Mesenchymal stem cell (in vitro differentiated cells and primary cell): ENCODE results near the gene ZNF207.

Experiments
- DNase-seq: peaks from one replicate; pipeline ENCODE4 v3.0.0-alpha.2; 2013
- H2AFZ ChIP-seq: one replicate; pipeline ENCODE4 v1.6.1; 2013; ENCODE audit warnings: low read depth, mild to moderate bottlenecking, control low read depth, inconsistent platforms, low read length, moderate library complexity
- H2AK5ac ChIP-seq: 2 replicates; pipeline ENCODE4 v1.6.1; 2013; ENCODE audit warnings: low read length, moderate library complexity, mild to moderate bottlenecking, inconsistent platforms; ENCODE audit not compliant: severe bottlenecking
- H2BK120ac ChIP-seq: one replicate; pipeline ENCODE4 v1.6.1; 2013; ENCODE audit warnings: low read depth, mild to moderate bottlenecking, inconsistent platforms, low read length, moderate library complexity
- H2BK12ac ChIP-seq, 2 experiments: one replicate each; pipeline ENCODE4 v1.6.1; 2013; ENCODE audit warnings: inconsistent platforms in 2 of 2, low read length in 2 of 2, mild to moderate bottlenecking in 2 of 2, moderate library complexity in 2 of 2, control low read depth in 1 of 2
- H2BK15ac ChIP-seq: one replicate; pipeline ENCODE4 v1.6.1; 2013; ENCODE audit warnings: mild to moderate bottlenecking, low read depth, inconsistent platforms; ENCODE audit not compliant: poor library complexity, severe bottlenecking
- H2BK5ac ChIP-seq: 2 replicates; pipeline ENCODE4 v1.6.1; 2013; ENCODE audit warnings: low read depth, mild to moderate bottlenecking, low read length, control low read depth, inconsistent platforms; ENCODE audit not compliant: poor library complexity, severe bottlenecking
- H3K14ac ChIP-seq, 2 experiments: one replicate each; pipeline ENCODE4 v1.6.1; 2013; ENCODE audit warnings: inconsistent platforms in 2 of 2, low read length in 2 of 2, control low read depth in 1 of 2, mild to moderate bottlenecking in 1 of 2, moderate library complexity in 1 of 2
- H3K18ac ChIP-seq, 2 experiments: one replicate each; pipeline ENCODE4 v1.6.1; 2013; ENCODE audit warnings: inconsistent platforms in 2 of 2, low read length in 2 of 2, control low read depth in 1 of 2, low read depth in 1 of 2, mild to moderate bottlenecking in 1 of 2
- H3K23ac ChIP-seq, 2 experiments: one replicate each; pipeline ENCODE4 v1.6.1; 2013; ENCODE audit warnings: inconsistent platforms in 2 of 2, low read length in 2 of 2, mild to moderate bottlenecking in 2 of 2, moderate library complexity in 2 of 2, control low read depth in 1 of 2
- H3K27ac ChIP-seq: 2 replicates; pipeline ENCODE4 v1.5.1; 2013; ENCODE audit warnings: mild to moderate bottlenecking, moderate library complexity, low read length, control low read depth, inconsistent platforms; ENCODE audit not compliant: poor library complexity, severe bottlenecking
- H3K27me3 ChIP-seq, 2 experiments: 2 replicates each; pipeline versions ENCODE4 v1.6.1 to v1.7.0; 2013; ENCODE audit warnings: low read length in 2 of 2, mild to moderate bottlenecking in 2 of 2, moderate library complexity in 2 of 2, control low read depth in 1 of 2, inconsistent platforms in 1 of 2; ENCODE audit not compliant: control insufficient read depth in 1 of 2, insufficient read depth in 1 of 2
- H3K36me3 ChIP-seq, 2 experiments: 2 replicates each; pipeline versions ENCODE4 v1.6.1 to v1.7.0; 2013; ENCODE audit warnings: low read length in 2 of 2, control low read depth in 1 of 2, inconsistent platforms in 1 of 2, low read depth in 1 of 2, mild to moderate bottlenecking in 1 of 2; ENCODE audit not compliant: insufficient read depth in 2 of 2, control insufficient read depth in 1 of 2
- H3K4ac ChIP-seq, 2 experiments: one replicate each; pipeline ENCODE4 v1.6.1; 2013; ENCODE audit warnings: inconsistent platforms in 2 of 2, low read length in 2 of 2, mild to moderate bottlenecking in 2 of 2, moderate library complexity in 2 of 2, control low read depth in 1 of 2, low read depth in 1 of 2
- H3K4me1 ChIP-seq: 2 replicates; pipeline ENCODE4 v1.6.1; 2013; ENCODE audit warnings: low read depth, low read length, control low read depth; ENCODE audit not compliant: control insufficient read depth, insufficient read depth
- H3K4me2 ChIP-seq: 2 replicates; pipeline ENCODE4 v1.6.1; 2013; ENCODE audit warnings: low read length, mild to moderate bottlenecking, inconsistent platforms; ENCODE audit not compliant: poor library complexity, severe bottlenecking
- H3K4me3 ChIP-seq, 2 experiments: 2 replicates each; pipeline versions ENCODE4 v1.5.1 to v1.7.0; 2013; ENCODE audit warnings: low read length in 2 of 2, mild to moderate bottlenecking in 2 of 2, control low read depth in 1 of 2, low read depth in 1 of 2; ENCODE audit not compliant: insufficient read depth in 1 of 2
- H3K79me1 ChIP-seq: replicated peaks from 2 replicates; pipeline ENCODE4 v1.6.1; 2013; ENCODE audit warnings: mild to moderate bottlenecking, control low read depth, low read length, inconsistent platforms; ENCODE audit not compliant: poor library complexity, severe bottlenecking
- H3K9ac ChIP-seq: 2 replicates; pipeline ENCODE4 v1.7.0; 2013; ENCODE audit warnings: mild to moderate bottlenecking, low read length, moderate library complexity
- H3K9me3 ChIP-seq: 2 replicates; pipeline ENCODE4 v1.7.0; 2013; ENCODE audit warnings: mild to moderate bottlenecking, low read length; ENCODE audit not compliant: control insufficient read depth
- H4K8ac ChIP-seq: one replicate; pipeline ENCODE4 v1.6.1; 2013; ENCODE audit warnings: inconsistent platforms, mild to moderate bottlenecking, low read length, moderate library complexity
- H4K91ac ChIP-seq: one replicate; pipeline ENCODE4 v1.6.1; 2013; ENCODE audit warnings: mild to moderate bottlenecking, low read length, inconsistent platforms
- WGBS: methylation state at CpG from one replicate; pipeline ENCODE4 v1.1.7; 2013; ENCODE audit warnings: mixed read lengths; 5-methylcytosine and 5-hydroxymethylcytosine counted together

Gene ZNF207

DNA sequence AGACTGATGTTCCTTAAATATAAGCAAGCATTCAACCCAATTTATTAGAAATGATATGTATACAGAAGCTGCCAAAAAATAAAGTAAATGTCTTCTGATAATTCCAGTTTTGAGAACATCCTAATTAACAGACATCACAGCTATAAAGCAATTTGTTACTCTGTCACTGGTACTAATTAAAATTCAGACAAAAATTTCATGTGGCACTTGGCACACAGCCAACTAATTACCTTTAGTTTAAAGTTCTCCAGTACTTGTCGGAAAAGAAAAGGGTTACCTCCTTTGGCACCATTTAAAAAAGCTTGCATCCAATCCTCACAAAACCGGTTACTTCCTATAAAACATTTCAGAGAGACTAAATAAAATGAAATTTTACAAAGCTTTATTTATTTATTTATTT, 16.8 kb upstream of the ZNF207 start:
- Histone ChIP-seq H3K4ac (no peak overlapping the region), H2BK15ac (no peak overlapping the region), H2AK5ac (no peak overlapping the region), H3K79me1 (peaks cover 6% of the 10 kb centered on the region), H2BK5ac (no peak overlapping the region), H2BK120ac (no peak overlapping the region), H3K36me3 (peaks cover 18 to 51% of the 10 kb centered on the region in 2 experiments), H3K18ac (no peak overlapping the region), H3K27me3 (no peaks in the 10 kb centered on the region), H3K4me3 (no peak overlapping the region), H4K8ac (no peak overlapping the region), H3K27ac (no peak overlapping the region), H3K9me3 (no peaks in the 10 kb centered on the region), H4K91ac (no peak overlapping the region), H3K9ac (no peak overlapping the region), H3K14ac (no peak overlapping the region), H2AFZ (no peak overlapping the region), H2BK12ac (no peak overlapping the region), H3K23ac (no peak overlapping the region), H3K4me1 (peaks cover 2% of the 10 kb centered on the region), H3K4me2 (no peak overlapping the region)
- no peak for DNase-seq
- 100% methylated on average over 1 of the region's 2 CpGs for WGBS

DNA sequence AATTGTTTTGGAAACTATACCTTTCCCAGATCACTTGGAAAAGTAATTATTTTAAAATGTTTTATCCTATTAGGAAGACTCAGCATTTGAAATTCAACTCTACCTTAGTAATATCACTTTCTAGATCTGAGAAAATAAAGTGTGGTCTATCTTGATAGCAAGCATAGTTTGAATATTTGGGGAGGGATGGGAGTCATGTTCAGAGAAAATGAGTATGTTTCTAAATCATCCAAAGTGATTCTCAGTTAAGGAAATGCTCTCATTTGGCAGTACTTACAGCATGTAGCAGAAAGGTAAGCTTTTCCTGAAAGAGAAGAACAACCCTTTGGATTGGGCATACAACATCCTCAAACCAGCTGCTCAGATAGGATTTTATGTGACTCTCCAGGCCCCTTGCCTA, 14.9 kb upstream of the ZNF207 start:
- Histone ChIP-seq H3K4me2 (no peak overlapping the region), H2BK5ac (no peak overlapping the region), H2AK5ac (no peak overlapping the region), H3K79me1 (peaks cover 11% of the 10 kb centered on the region), H3K9ac (no peak overlapping the region), H3K4ac (no peak overlapping the region), H4K8ac (no peak overlapping the region), H2BK15ac (no peak overlapping the region), H3K4me1 (peaks cover 2% of the 10 kb centered on the region), H3K23ac (no peak overlapping the region), H3K4me3 (no peak overlapping the region), H3K27me3 (no peaks in the 10 kb centered on the region), H3K36me3 (peaks cover 18 to 62% of the 10 kb centered on the region in 2 experiments), H3K9me3 (no peaks in the 10 kb centered on the region), H3K14ac (no peak overlapping the region), H2BK12ac (no peak overlapping the region), H2AFZ (no peak overlapping the region), H3K27ac (no peak overlapping the region), H4K91ac (no peak overlapping the region), H3K18ac (no peak overlapping the region), H2BK120ac (no peak overlapping the region)
- DNase-seq: no peak

DNA sequence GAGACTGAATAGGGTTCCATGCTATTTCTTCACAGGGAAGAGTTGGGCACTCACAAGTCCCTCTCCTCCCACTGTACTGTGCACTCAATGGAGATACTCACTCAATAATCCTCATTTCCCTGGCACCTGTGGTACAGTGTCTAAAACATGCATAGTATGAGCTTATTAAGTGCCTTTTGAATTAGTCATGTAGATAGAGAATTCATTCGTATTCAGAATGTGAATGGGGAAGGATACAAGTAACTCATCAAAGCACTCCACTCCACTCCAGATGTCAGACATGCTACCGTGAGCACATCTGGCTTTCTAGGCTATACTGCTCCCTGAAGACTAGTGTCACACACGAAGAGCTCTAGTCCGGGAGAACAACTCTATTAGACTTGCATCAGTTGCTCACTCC, 14.3 kb upstream of the ZNF207 start:
- H3K9me3 ChIP-seq: no peaks in the 10 kb centered on the region
- H2BK120ac ChIP-seq: no peak overlapping the region
- no peak overlapping the region for H2BK5ac ChIP-seq
- no peak overlapping the region for H3K9ac ChIP-seq
- H3K23ac ChIP-seq: no peak overlapping the region
- H3K27ac ChIP-seq: peak overlapping the region; percentile 69
- no peak overlapping the region for H2AFZ ChIP-seq
- 13% methylated on average over 1 of the region's 4 CpGs for WGBS
- peaks cover 3% of the 10 kb centered on the region for H3K4me1 ChIP-seq
- H3K18ac ChIP-seq: no peak overlapping the region
- H4K8ac ChIP-seq: no peak overlapping the region
- no peaks in the 10 kb centered on the region for H3K27me3 ChIP-seq
- peaks cover 13% of the 10 kb centered on the region for H3K79me1 ChIP-seq
- H3K4me2 ChIP-seq: no peak overlapping the region
- no peak overlapping the region for H3K14ac ChIP-seq
- H3K4ac ChIP-seq: no peak overlapping the region
- peak; percentile 61 for DNase-seq
- H3K4me3 ChIP-seq: no peak overlapping the region
- no peak overlapping the region for H2BK15ac ChIP-seq
- peaks cover 18 to 60% of the 10 kb centered on the region in 2 experiments for H3K36me3 ChIP-seq
- H4K91ac ChIP-seq: no peak overlapping the region
- H2BK12ac ChIP-seq: no peak overlapping the region
- no peak overlapping the region for H2AK5ac ChIP-seq

DNA sequence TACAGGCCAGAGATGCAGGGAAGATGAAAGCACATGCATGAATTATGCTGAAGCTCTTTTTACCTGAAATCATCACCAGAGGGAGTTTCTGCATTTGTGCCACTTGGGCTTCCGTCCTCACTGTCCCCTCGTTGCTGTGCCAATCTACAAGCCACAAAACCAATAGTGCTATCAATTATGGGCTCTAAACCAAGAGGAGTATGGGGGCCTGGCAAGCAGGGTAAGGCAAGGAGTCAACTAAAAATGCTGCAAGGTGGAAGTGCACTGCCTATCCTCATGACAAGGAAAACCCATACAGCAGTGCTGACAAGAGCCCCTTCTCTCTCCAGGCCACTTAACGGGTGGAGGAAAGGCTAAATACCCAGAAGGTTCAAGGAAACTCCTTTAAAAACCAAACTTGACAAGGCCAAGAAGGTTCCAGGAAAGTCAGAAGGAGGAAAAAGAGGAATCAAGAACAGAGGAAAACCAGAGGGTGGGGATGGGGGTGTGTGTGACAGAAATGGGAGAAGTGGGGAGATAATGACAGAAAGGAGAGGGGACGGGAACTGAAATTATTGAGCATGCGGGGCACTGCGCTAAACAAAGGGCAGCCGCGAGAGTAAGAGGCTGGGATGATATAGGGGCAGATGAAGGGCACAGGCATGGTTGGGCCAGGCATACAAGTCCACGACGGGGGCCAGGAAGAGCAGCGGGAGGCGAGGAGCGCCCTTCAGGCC, 8.7 kb upstream of the ZNF207 start:
- peak overlapping the region; percentile 99 for H4K8ac ChIP-seq
- 12% methylated on average over 12 of the region's 13 CpGs for WGBS
- H3K18ac ChIP-seq: peak overlapping the region; percentile 73 to 79
- H3K9ac ChIP-seq: peak overlapping the region; percentile 94
- peak overlapping the region; percentile 85 for H4K91ac ChIP-seq
- H3K4ac ChIP-seq: peak overlapping the region; percentile 65 to 87
- peak overlapping the region; percentile 60 for H2AFZ ChIP-seq
- H3K4me1 ChIP-seq: peaks cover 10% of the 10 kb centered on the region
- H2BK15ac ChIP-seq: peak overlapping the region; percentile 48
- DNase-seq: peak; percentile 41
- H3K4me2 ChIP-seq: peak overlapping the region; percentile 72
- H3K27ac ChIP-seq: peak overlapping the region; percentile 63
- no peak overlapping the region for H3K23ac ChIP-seq
- H3K14ac ChIP-seq: peak overlapping the region in 1 of 2 experiments; percentile 76
- no peaks in the 10 kb centered on the region for H3K9me3 ChIP-seq
- H2AK5ac ChIP-seq: peak overlapping the region; percentile 31
- H3K36me3 ChIP-seq: peaks cover 11 to 31% of the 10 kb centered on the region in 2 experiments
- no peaks in the 10 kb centered on the region for H3K27me3 ChIP-seq
- H2BK120ac ChIP-seq: peak overlapping the region; percentile 68
- H2BK5ac ChIP-seq: no peak overlapping the region
- H3K79me1 ChIP-seq: peaks cover 14% of the 10 kb centered on the region
- H2BK12ac ChIP-seq: no peak overlapping the region
- peak overlapping the region; percentile 83 to 89 for H3K4me3 ChIP-seq
